CD4-positive, alpha-beta T cell (primary cell): Measurements from ENCODE around the gene PRPSAP2. TPM values are rescaled to one million over a fixed set of nuclear protein-coding genes. Genes with fewer than 3 reads are reported as not detected.

Experiments
- ATAC-seq: fragments of 200-7000 bp; cut with Tn5 transposase; one replicate; pipeline ENCODE4 v1.10.0; 2022; ENCODE audit warnings: mild to moderate bottlenecking; ENCODE audit not compliant: poor library complexity
- CTCF ChIA-PET: fragments of 350-600 bp; sonication (Branson Sonifier 250); formaldehyde crosslinking; loops from one replicate; lab custom pipeline; 2021; ENCODE audit warnings: antibody characterized with exemption, inconsistent platforms; lab: Charles Lee
- POLR2A ChIA-PET: fragments of 350-600 bp; sonication (Branson Sonifier 250); formaldehyde crosslinking; loops from one replicate; lab custom pipeline; 2021; ENCODE audit warnings: antibody characterized with exemption, inconsistent platforms; lab: Charles Lee
- DNase-seq, 14 experiments: peaks; one replicate each; pipeline ENCODE4 v3.0.0-alpha.2; 2013 to 2020; ENCODE audit warnings: mixed read lengths in 2 of 14
- H3K27ac ChIP-seq, 2 donors: one replicate each; pipeline versions ENCODE4 v1.5.1 to v1.7.0; 2013; ENCODE audit warnings: low read length in 2 of 2, low read depth in 1 of 2, mild to moderate bottlenecking in 1 of 2
- H3K27me3 ChIP-seq, 2 experiments: 1 replicate in 1 of 2; 2 replicates in 1 of 2; pipeline versions ENCODE4 v1.6.1 to v1.7.0; 2013; ENCODE audit warnings: low read length in 2 of 2, control low read depth in 1 of 2, mild to moderate bottlenecking in 1 of 2, moderate library complexity in 1 of 2; ENCODE audit not compliant: insufficient read depth in 2 of 2, control insufficient read depth in 1 of 2
- H3K36me3 ChIP-seq: one replicate; pipeline ENCODE4 v1.6.1; 2013; ENCODE audit warnings: low read length, control low read depth; ENCODE audit not compliant: insufficient read depth
- H3K4me1 ChIP-seq: one replicate; pipeline ENCODE4 v1.6.1; 2013; ENCODE audit warnings: low read length, control low read depth; ENCODE audit not compliant: insufficient read depth
- H3K4me3 ChIP-seq: one replicate; pipeline ENCODE4 v1.5.1; 2013; ENCODE audit warnings: mild to moderate bottlenecking, low read length, moderate library complexity
- H3K9me3 ChIP-seq, 2 experiments: 1 replicate in 1 of 2; 2 replicates in 1 of 2; pipeline versions ENCODE4 v1.6.1 to v1.7.0; 2013; ENCODE audit warnings: low read length in 2 of 2, mild to moderate bottlenecking in 2 of 2, control low read depth in 1 of 2, moderate library complexity in 1 of 2; ENCODE audit not compliant: control insufficient read depth in 1 of 2, insufficient read depth in 1 of 2
- H3K27ac Mint-ChIP-seq: one replicate; pipeline ENCODE4 v1.8.0; 2020; ENCODE audit warnings: mixed read lengths
- H3K27me3 Mint-ChIP-seq: one replicate; pipeline ENCODE4 v1.8.0; 2021; ENCODE audit warnings: mixed read lengths
- H3K36me3 Mint-ChIP-seq: one replicate; pipeline ENCODE4 v1.8.0; 2021; ENCODE audit warnings: low read depth, mixed read lengths
- H3K4me1 Mint-ChIP-seq: one replicate; pipeline ENCODE4 v1.8.0; 2021; ENCODE audit warnings: low read depth, mixed read lengths
- H3K4me3 Mint-ChIP-seq: one replicate; pipeline ENCODE4 v1.8.0; 2020; ENCODE audit warnings: mild to moderate bottlenecking, mixed read lengths
- H3K9me3 Mint-ChIP-seq: one replicate; pipeline ENCODE4 v1.8.0; 2020; ENCODE audit warnings: mixed read lengths
- intact Hi-C, 2 experiments: fragments of 100-400 bp; cut with DNase I in 1 of 2; cut with micrococcal nuclease in 1 of 2; formaldehyde crosslinking; loops; one replicate each; pipeline versions ENCODE4 v1.15.1 to v1.9.0; 2023 to 2025; cut with DNase I, micrococcal nuclease
- total RNA-seq, 174 experiments: library from RNA in 2 of 174; stranded (reverse) in 2 of 174; gene quantifications; one replicate each; pipeline ENCODE4 v1.2.3 and lab custom pipeline; 2021 to 2026
- TF ChIP-seq, protein P1 (sequence below): fragments of 200-600 bp; IDR thresholded peaks from one replicate; pipeline ENCODE4 v1.8.0; 2022; ENCODE audit warnings: antibody characterized with exemption, mild to moderate bottlenecking

The PRPSAP2 gene
- total RNA-seq, 2 experiments from 2014 or later, result 24.9 to 25.5 TPM

DNA sequence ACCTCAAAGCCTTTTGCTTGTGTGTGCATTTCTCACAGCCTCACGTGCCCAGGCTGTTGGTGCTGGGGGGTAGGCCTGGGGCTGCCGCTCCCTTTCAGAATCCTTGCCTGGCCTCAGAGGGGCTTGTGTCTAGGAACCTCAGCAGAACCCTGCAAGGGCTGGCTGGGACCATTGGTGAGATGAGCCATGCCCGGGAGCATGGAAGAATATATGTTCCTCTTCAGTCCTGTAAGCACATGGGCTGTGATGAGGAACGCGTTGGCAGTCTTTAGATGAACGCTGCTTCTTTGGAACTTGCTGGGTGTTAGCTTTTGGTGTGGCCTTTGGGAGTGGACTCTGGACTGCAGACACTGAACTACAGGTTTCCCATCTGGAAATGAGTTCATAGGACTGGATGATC is 62.0 kb downstream of the PRPSAP2 start:
- Mint-ChIP-seq H3K4me1 (peaks cover 70% of the 10 kb centered on the region), H3K36me3 (peaks cover 60% of the 10 kb centered on the region), H3K4me3 (peak overlapping the region; percentile 39), H3K9me3 (no peaks in the 10 kb centered on the region), H3K27me3 (no peaks in the 10 kb centered on the region), H3K27ac (peak overlapping the region; percentile 69)
- Histone ChIP-seq H3K27ac (no peak overlapping the region), H3K36me3 (peaks cover 33% of the 10 kb centered on the region), H3K4me1 (peaks cover 43% of the 10 kb centered on the region), H3K9me3 (no peaks in the 10 kb centered on the region), H3K27me3 (no peaks in the 10 kb centered on the region), H3K4me3 (no peak overlapping the region)
- no peak for ATAC-seq
- ChIA-PET CTCF (no interaction called here), POLR2A (no interaction called here)
- TF ChIP-seq, protein P1, sequence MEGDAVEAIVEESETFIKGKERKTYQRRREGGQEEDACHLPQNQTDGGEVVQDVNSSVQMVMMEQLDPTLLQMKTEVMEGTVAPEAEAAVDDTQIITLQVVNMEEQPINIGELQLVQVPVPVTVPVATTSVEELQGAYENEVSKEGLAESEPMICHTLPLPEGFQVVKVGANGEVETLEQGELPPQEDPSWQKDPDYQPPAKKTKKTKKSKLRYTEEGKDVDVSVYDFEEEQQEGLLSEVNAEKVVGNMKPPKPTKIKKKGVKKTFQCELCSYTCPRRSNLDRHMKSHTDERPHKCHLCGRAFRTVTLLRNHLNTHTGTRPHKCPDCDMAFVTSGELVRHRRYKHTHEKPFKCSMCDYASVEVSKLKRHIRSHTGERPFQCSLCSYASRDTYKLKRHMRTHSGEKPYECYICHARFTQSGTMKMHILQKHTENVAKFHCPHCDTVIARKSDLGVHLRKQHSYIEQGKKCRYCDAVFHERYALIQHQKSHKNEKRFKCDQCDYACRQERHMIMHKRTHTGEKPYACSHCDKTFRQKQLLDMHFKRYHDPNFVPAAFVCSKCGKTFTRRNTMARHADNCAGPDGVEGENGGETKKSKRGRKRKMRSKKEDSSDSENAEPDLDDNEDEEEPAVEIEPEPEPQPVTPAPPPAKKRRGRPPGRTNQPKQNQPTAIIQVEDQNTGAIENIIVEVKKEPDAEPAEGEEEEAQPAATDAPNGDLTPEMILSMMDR, result no peak
- intact Hi-C loops, result loop anchor here in 1 of 2 experiments (1.0 kb wide), 1 partner anchor 37 kb away; no protein-coding TSS in a partner anchor
- no peak for DNase-seq

DNA sequence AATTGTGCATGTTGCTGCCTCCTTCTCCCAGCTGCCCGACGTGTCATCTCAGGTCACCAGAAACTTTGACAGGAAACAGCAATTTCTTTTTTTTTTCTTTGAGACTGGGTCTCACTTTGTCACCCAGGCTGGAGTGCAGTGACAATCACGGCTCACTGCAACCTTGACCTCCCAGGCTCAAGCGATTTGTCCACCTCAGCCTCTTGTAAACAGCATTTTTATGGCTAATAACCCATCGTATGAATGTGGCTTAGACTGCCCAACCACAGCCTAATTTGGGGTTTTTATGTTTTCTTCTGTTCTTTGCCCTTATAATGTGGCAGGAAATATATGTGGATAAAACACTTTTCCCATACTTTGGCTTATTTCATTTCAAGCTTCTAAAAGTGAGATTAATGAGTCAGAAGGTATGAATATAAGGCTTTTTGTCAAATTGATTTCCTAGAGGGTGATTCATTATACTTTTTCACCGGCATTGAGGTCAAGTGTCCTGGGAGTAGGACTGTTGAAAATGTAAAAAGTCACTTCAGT is 63.0 kb downstream of the PRPSAP2 start:
- ATAC-seq (peak; percentile 54), DNase-seq (peak in 5 of 14 experiments; percentile 16 to 44 (median 26))
- no peaks in the 10 kb centered on the region for H3K27me3 ChIP-seq
- CTCF ChIA-PET, result no interaction called here
- H3K27ac ChIP-seq, result no peak overlapping the region
- no peaks in the 10 kb centered on the region for H3K27me3 Mint-ChIP-seq
- H3K4me1 Mint-ChIP-seq, result peaks cover 74% of the 10 kb centered on the region
- peaks cover 28% of the 10 kb centered on the region for H3K36me3 ChIP-seq
- H3K27ac Mint-ChIP-seq, result peak overlapping the region; percentile 81
- no peak overlapping the region for H3K4me3 ChIP-seq
- POLR2A ChIA-PET, result interaction anchor here (0.6 to 1.3 kb wide), 3 partner anchors 20 to 962 kb away, joined by 3 to 14 read pairs (median 3); no protein-coding TSS in a partner anchor
- intact Hi-C loops, result loop anchor here in 1 of 2 experiments (1.0 kb wide), 1 partner anchor 36 kb away; no protein-coding TSS in a partner anchor
- H3K36me3 Mint-ChIP-seq, result peaks cover 55% of the 10 kb centered on the region
- H3K9me3 Mint-ChIP-seq, result no peaks in the 10 kb centered on the region
- H3K4me3 Mint-ChIP-seq, result peak overlapping the region; percentile 55
- no peaks in the 10 kb centered on the region for H3K9me3 ChIP-seq
- peaks cover 53% of the 10 kb centered on the region for H3K4me1 ChIP-seq
- TF ChIP-seq, protein P1, result no peak

DNA sequence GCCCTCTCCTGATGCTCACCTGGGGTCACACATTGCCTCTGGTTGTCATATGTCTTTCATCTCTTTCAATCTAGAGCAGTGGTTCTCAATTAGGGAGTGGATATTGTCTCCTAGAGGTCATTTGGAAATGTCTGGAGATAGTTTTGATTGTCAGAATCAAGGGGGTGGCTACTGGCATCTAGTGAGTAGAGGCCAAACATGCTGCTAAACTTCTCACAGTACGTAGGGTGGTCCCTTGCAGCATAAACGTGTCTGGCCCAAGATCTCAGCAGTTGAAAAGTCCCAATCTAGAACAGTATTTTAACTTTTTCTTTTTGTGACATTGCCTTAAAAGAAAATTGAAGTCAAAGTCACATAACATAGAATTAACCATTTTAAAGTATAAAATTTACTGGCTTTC is 63.6 kb downstream of the PRPSAP2 start:
- no peaks in the 10 kb centered on the region for H3K9me3 Mint-ChIP-seq
- Histone ChIP-seq H3K27ac (no peak overlapping the region), H3K4me3 (no peak overlapping the region), H3K27me3 (no peaks in the 10 kb centered on the region), H3K4me1 (peaks cover 58% of the 10 kb centered on the region), H3K36me3 (peaks cover 24% of the 10 kb centered on the region), H3K9me3 (no peaks in the 10 kb centered on the region)
- ChIA-PET CTCF (no interaction called here), POLR2A (interaction anchor here (1.3 kb wide), 1 partner anchor 20 kb away, joined by 3 read pairs; no protein-coding TSS in a partner anchor)
- no peaks in the 10 kb centered on the region for H3K27me3 Mint-ChIP-seq
- ATAC-seq (no peak), DNase-seq (no peak)
- peaks cover 50% of the 10 kb centered on the region for H3K36me3 Mint-ChIP-seq
- peak overlapping the region; percentile 81 for H3K27ac Mint-ChIP-seq
- TF ChIP-seq, protein P1, result no peak
- intact Hi-C loops, result no loop called here
- peaks cover 77% of the 10 kb centered on the region for H3K4me1 Mint-ChIP-seq
- H3K4me3 Mint-ChIP-seq, result peak overlapping the region; percentile 55
